ENCODE measurements around the gene CTNNA3.

The CTNNA3 gene

GRCh38 chr10:66176772-66177171 is 1519.2 kb downstream of the CTNNA3 start:
- DNase-seq = no peak

DNA sequence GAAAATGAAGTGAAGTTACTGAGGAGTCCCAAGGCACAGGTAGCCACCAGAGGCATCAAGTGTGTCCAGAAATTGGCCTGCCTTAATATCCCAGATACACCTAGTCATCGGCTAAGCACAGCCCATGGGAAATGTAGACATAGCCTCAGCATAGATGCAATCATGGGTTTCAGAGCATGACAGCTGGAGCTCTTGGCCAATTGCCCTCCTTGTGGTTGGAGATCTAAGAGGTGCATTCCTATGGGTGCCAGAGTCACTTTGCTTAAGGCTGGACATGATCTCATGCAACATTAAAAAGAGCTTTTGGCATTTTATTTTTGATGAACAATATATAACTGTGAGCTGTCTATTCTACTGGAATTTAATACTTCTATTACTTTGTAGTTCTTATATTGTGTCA is 1528.2 kb downstream of the CTNNA3 start:
- no peak for DNase-seq

- no peak for DNase-seq
These were observed 1533.3 kb downstream of the CTNNA3 start for GRCh38 chr10:66162560-66163143.

DNA sequence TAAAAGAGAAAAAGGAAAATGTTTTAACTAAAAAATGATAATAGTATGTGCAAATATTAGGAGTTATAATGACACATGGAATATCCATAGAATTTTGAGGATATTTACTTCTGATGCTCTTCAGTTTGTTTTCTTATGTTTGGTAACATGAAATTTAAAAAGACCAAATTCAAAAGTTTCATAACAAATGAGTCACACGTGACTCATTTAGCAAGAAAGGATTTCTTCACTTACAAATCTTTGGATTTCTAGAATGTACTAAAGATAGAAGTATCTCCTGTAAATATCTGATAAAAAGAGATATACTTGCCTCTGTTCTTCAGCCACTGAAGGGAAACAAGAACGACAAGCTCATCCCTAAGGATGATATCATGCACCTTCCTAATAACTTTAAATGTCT is 1544.6 kb downstream of the CTNNA3 start:
- DNase-seq = no peak

DNA sequence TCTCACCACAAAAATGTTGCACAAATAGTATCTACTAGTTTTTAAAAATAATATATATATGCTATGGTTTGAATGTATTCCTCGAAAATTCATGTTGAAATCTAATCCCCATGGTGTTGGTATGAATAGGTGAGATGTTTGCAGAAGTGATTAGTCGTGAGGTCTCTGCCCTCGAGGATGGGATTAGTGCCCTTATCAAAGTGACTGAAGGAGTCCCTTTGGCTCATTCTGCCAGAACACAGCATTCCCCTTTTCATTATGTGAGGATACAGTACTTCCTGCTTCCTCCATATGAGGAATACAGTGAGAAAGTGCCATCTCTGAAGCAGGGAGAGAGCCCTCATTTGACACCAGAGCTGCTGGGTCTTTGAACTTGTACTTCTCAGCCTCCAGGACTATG is 1547.7 kb downstream of the CTNNA3 start:
- DNase-seq = no peak

DNA sequence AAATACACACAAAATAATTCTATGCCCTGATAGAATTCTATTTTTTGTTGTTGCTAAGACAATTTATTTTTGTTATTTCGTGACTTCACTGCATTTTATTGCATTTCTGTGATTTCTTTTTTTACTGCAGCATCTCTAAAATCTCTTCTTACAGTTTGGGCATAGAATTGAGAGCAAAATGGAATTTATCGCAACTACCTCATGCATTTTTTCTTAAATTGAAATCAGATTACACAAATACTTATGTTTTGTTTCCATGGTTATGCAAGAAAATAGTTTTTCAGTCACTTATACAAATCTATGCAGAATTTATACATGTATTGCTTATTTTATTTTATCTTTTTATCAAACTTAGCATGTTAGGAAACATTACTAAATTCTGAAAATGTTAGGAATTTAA is 1552.0 kb downstream of the CTNNA3 start:
- DNase-seq = no peak

DNA sequence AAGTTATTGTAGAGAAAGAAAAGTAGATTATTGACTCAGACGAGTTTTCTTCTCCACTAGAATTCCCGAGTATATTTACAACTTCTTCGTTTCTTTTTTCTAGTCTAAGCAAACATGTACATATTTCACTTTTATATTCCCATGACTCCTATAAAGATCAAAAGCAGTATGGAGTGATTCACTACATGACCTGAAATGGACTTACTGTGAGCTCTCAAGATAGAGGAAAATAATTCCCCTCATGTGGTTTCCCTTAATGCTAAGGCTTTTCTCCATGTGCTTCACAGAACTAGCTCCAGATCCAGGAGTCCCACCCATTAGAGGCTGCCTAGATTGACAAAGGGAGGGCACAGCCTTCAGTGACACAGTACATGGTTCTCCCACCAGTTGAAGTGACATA is 1593.2 kb downstream of the CTNNA3 start:
- DNase-seq = no peak

DNA sequence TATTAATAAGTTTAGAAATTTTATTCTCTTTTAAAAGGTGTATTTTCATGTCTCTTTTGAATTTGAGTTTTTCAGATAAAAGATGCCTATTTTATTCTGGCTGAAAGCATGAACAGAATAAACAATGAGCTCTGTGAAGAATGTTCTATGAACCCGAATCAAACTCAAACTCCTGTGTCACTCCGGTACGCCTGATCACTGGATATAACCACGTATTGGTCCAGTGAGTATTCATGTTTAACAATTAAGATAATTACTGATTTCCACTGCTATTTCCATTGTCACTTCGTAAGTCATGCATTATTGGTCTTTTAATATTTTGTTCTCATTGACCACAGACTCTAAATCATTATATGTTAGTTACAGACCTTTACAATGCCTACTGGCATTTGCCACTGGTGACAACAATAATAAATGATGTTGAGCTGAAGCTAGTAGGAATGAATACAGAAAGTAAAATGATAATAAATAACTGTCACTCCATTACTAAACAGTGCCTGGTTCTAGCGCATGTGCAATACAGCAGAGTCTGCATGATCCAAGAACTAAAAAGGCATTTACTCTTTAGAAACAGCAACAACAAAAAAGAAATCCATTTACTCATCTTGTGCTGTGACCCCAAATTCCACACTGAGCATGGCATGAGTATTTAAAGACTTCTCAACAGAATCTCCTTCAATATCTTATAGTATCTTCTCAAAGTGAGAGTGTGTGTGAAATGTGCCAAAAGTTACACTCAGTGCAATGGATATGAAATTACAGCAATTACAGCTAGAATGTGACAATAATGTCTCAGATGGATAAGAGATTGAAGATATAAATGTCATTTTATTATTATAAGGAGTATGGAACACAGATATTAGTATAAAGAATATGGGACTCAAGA is 1597.2 kb downstream of the CTNNA3 start:
- DNase-seq = no peak

DNA sequence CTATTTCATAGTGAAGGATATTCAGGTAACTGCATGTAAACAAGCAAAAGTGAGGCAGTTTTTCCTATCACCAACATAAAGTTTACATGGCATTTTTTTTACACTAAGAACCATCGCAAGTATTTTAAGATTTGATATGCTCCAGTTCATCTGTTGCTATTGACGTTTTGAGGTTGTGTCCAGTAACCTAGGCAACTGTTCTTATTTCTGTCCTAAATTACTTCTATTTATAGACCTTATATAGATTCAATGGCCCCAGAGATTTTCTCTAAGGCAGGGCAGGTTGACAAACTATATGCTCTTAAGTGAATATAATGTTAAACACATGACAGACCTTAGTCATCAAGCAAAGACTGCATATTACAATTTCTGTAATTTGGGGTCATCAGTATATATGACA is 1600.4 kb downstream of the CTNNA3 start:
- no peak for DNase-seq

DNA sequence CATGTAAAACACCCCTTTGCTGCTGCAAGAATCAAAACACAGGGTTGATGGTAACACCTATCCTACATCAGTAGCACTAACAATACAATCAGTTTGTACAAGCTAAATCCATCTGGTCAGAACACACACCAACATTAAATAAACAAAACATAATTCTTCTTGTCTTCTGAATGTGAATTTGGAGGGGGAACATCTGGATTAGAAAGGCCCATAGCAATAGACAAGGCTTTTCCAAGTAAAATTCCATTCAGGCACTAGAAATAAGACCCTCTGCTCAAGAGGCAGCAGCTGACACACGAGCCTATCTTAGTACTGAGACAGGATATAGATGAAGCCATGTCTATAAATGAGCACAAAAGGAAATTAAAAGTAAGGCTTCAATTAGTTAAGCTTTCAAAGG is 1610.1 kb downstream of the CTNNA3 start:
- no peak for DNase-seq

DNA sequence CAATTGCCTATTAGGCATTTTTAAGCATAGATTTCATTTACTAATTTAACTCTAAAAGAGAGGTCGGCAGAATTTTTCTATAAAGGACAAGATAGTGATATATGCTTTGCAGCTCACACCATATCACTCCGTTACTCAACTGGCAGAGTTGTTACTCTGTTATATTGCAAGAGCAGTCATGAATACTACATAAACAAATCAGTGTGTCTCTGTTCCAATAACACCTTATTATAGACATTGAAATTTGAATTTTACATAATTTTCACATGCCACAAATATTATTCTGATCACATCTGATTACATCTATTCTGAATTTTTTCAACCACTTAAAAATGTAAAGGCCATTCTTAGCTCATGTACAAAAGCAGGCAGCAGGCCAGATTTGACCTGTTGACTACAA is 1624.1 kb downstream of the CTNNA3 start:
- no peak for DNase-seq

DNA sequence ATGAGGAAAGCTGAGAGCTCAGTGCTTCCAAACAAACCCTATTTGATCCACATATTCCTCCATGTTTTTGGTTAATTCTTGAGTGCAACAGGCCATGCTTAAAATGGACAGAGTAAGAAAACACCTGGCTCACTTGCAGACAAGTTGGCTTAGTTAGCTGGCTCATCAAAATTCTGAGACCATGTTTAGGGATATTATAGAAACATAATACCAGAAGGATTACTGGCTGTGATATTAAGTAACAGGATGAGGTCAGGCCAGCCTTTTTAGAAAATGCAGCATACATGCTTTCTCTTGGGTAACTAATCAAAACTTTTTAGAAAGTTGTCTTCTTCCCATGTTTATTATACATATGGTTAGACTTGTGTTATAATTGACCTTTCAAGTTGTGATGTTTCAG is 1637.4 kb downstream of the CTNNA3 start:
- DNase-seq = no peak

DNA sequence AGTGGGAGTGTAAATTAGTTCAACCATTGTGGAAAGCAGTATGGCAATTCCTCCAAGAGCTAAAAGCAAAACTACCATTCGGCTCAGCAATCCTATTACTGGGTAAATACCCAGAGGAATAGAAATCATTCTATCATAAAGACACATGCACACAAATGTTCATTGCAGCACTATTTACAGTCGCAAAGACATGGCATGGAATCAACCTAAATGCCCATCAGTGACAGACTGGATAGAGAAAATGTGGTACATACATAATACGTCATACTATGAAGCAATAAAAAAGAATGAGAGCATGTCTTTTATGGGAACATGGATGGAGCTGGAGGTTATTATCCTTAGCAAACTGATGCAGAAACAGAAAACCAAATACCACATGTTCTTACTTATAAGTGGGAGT is 1646.7 kb downstream of the CTNNA3 start:
- DNase-seq = no peak

GRCh38 chr10:66045859-66046258 is 1650.1 kb downstream of the CTNNA3 start:
- DNase-seq = no peak

- DNase-seq = no peak
These were observed 1654.2 kb downstream of the CTNNA3 start for GRCh38 chr10:66041771-66042170.

GRCh38 chr10:66038623-66039022 is 1657.4 kb downstream of the CTNNA3 start:
- no peak for DNase-seq

DNA sequence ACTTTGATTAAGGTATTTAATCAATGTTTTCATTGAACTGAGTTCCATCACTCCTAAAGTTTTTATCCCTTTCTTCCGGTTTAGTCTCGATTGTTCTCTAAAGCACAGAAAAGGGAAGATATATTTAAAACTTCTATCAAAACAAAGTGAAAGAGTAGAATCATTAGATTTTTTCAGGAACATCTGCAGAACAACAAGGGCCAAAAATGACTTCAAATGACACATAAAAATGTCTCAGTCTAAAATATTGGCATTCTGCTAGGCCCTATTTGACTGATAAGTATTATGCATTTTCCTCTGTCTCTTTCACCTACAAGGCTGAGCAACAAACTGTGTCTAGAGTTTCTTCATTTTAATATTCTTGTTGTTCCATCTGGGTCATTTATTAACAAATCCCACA is 1669.7 kb downstream of the CTNNA3 start:
- DNase-seq = no peak

DNA sequence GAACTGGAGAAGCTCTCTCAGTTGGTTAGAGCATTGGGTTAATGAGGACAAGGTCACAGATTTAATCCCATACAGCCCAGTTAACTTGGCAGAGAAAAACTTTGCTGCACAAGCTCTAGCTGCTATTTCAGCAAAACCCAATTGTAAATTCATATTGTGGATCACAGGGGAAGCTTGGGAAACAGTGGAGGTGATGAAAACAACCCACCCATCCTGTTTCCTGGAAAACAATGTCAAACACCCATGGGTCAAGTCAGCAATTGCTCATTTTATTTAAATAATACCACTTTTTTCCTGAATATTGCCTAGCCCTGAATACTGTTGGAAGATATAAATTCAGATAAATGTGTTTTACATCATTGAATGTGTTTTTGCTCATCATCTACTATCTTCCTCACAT is 1670.8 kb downstream of the CTNNA3 start:
- DNase-seq = no peak

- no peak for DNase-seq
These were observed 1674.6 kb downstream of the CTNNA3 start for GRCh38 chr10:66021423-66021822.

DNA sequence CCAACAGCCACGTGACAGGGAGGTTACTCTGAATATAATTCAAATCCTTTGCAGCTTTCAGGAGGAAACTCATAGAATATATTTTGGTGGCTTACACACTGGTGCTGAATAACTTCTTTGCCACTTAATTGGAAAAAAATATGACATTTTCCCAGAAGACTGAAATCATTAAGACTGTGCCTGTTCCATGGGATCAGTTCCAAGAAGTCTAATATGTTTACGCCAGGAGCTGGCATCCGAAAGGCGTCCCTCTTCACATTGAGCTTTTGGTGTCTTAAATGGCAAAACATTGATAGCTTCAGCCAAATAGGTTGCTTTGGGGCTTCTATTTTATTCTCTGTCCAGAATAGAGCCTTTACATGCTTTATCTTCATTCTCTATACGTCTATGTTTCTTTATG is 1687.8 kb downstream of the CTNNA3 start:
- no peak for DNase-seq

DNA sequence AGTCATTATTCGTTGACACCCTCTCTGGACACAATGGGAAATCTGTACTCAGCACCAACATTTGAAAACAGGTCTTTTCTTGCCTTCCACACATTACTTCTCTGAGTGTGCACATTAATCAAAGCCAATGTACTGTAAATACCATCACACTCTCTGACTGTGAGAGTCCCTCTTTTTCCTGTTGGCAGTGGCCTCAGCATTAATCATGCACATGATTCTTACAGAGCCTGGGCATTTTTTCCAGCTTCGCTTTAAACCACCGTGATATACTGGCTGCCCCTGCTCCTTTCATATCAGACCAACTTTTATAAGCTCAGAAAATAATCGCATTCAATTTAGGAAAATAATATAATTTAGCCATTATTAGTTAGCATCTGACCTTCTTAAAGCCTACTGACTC is 1689.6 kb downstream of the CTNNA3 start:
- DNase-seq = no peak

- no peak for DNase-seq
These were observed 1702.5 kb downstream of the CTNNA3 start for GRCh38 chr10:65993451-65993850.

DNA sequence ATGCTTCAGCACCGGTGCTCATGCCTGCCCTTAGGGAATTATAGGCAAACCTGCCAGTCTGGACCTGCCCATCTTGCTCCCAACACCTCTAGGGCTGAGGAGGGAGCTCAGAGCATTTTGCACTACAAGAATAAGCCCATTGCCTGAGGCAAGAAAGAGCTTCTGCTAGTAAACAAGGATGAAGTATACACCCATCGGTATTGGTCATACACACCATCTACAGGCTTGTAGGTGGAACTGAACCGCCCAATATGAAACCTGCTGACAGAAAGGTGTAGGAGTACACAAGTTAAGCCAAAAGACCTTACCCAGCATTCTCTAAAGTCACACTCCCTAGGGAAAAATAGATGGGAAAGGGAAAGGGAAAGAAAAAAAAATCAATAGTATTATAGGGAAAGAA is 1727.1 kb downstream of the CTNNA3 start:
- DNase-seq = no peak

DNA sequence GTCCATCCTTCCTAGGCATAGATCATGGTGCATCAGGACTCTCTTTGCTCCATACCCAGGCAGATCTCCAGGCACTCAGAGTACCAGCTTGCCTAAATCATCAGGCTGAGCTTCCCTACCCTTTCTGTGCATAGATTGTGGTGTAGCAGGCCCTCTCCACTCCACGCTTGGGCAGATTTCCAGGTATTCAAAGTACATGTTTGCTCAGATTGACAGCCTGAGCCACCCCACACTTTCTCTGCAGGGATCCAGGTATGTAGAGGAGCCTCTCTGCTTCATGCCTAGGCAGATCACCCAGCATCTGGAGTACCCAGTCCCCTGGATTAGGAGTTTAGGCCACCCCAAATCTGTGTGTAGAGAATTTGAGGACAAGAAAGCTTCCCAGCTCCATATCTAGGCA is 1727.6 kb downstream of the CTNNA3 start:
- no peak for DNase-seq

- DNase-seq = no peak
These were observed 1731.8 kb downstream of the CTNNA3 start for GRCh38 chr10:65964205-65964604.

Data from CD4-positive, alpha-beta T cell treated with Interleukin-12 subunit alpha and Interleukin-12 subunit beta, for 1 hour (primary cell).